GM12875 (cell line): Measurements from ENCODE around the gene CEP131.
A peak's percentile ranks its signal among the peaks of the same experiment; 100 is the strongest.
"Not testable (repeated sequence)": the region's sequence is repeated elsewhere in the genome, so short reads cannot be mapped to it uniquely, and the experiment has no call there.

ENCODE experiments used
- H3K4me3 ChIP-seq: one replicate; pipeline ENCODE4 v1.5.1; 2011; ENCODE audit warnings: low read depth, low read length, control low read depth
- TF ChIP-seq, protein P1 (sequence below): IDR thresholded peaks from 2 replicates; pipeline ENCODE4 v1.5.1; 2011; ENCODE audit warnings: low read depth, mild to moderate bottlenecking, control low read depth, inconsistent platforms, low read length, moderate library complexity, borderline replicate concordance; ENCODE audit not compliant: insufficient read depth

Gene CEP131

DNA sequence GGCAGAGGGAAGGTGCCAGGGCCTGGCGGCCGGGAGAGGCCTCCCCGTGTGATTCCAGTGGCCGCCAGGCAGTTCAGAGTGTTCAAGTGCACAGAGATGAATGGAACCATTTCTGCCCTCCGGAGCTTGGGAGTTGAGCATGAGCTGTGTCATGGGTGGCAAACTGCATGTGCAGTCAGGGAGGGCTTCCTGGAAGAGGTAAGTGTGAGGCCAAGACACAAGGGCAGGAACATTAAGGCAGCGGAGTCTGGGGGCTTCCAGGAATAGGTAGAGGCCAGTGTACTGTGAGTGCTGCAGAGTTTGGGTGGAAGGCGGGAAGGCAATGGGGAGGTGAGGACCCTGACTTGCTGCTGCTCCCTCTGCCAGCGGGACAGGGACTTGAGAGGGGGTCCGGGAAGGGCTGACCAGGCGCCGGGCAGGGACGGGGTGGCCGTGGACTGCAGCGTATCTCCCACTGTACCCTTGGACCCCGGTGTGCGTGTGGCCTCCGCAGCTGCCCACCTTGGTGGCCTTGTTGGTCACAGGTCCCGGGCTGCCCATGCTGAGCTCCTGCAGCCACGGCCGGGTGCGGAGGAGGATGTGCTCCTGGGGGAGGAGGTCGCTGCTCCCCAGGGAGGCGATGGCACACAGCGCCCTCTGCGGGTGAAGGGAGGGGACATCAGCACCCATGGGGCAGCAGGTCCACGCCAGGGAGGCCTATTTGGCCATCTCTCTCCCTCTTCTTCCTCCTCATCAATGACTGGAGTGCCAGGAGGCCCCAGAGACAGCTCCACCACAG is 7.5 kb upstream of the CEP131 start:
- TF ChIP-seq, protein P1, sequence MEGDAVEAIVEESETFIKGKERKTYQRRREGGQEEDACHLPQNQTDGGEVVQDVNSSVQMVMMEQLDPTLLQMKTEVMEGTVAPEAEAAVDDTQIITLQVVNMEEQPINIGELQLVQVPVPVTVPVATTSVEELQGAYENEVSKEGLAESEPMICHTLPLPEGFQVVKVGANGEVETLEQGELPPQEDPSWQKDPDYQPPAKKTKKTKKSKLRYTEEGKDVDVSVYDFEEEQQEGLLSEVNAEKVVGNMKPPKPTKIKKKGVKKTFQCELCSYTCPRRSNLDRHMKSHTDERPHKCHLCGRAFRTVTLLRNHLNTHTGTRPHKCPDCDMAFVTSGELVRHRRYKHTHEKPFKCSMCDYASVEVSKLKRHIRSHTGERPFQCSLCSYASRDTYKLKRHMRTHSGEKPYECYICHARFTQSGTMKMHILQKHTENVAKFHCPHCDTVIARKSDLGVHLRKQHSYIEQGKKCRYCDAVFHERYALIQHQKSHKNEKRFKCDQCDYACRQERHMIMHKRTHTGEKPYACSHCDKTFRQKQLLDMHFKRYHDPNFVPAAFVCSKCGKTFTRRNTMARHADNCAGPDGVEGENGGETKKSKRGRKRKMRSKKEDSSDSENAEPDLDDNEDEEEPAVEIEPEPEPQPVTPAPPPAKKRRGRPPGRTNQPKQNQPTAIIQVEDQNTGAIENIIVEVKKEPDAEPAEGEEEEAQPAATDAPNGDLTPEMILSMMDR: peak; percentile 65
- no peak overlapping the region for H3K4me3 ChIP-seq

DNA sequence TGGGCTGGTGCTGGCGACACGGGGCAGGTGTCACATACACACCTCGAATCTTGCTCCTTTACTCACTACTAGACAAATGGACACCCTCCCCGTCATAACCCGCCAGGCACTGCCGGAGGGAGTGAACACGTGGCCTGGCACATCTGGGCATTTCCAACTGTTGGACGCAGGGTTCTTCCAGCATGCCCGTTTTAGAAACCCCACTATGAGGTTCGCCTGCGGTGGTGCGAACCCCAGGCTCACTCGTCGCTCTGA is 6.8 kb upstream of the CEP131 start:
- H3K4me3 ChIP-seq: no peak overlapping the region
- TF ChIP-seq, protein P1: no peak

DNA sequence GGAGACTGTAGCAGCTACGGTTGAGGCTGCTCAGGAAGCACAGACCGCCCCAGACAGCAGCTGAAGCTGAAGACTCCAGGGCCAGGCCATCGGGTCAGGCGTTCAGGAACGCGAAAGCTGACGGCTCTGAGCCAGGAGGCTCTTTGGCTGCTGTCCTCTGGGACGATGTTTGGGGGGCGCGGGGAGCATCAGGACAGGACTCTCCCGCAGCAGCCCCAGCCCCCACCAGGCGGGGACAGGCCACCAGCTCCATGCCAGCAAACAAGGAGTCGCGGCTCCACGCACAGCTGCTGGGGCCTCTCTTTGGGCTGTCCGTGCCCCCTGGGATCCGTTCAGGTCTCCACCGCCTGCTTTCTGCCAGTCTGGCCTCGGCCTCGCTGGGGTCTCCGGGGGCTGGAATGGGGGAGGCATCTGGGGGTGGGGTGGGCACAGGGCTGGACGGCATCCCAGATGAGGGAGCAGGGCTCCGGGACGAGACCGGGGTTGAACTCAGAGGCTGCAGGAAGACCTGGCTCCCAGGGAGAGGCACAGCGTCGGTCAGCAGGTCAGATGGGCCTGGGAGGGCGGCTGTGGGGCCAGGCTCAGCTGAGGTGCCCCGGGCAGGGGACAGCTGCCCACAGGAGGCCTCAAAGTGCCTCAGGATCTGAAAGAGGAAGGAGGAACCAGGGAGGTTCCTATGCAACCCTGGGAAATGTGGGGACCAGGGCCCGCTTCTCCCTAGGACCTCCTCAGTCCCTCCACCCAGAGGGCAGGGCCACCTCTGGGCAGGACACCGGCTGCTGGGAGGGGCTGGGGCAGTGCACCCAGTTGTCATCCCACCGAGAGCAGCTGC is 6.3 kb upstream of the CEP131 start:
- H3K4me3 ChIP-seq: no peak overlapping the region
- TF ChIP-seq, protein P1: no peak

DNA sequence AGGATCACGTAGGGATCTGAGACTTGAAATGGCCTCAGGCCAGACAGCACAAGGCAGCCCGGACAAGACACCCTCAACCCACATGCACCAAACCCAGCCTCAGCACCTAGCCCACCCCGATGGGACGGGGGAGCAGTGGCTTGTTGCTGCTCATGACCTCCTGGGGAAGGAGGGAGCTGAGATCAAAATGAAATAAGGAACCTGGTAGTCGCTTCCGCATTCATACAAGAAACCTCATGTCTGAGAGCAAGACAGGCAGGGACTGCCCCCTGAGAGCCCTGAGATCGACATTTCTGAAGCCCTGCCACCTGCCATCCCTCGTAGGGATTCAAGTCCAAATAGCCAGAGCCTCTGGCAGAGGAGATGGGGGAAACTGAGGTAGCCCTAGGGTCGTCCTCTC is 5.7 kb upstream of the CEP131 start:
- H3K4me3 ChIP-seq: no peak overlapping the region
- TF ChIP-seq, protein P1: no peak

DNA sequence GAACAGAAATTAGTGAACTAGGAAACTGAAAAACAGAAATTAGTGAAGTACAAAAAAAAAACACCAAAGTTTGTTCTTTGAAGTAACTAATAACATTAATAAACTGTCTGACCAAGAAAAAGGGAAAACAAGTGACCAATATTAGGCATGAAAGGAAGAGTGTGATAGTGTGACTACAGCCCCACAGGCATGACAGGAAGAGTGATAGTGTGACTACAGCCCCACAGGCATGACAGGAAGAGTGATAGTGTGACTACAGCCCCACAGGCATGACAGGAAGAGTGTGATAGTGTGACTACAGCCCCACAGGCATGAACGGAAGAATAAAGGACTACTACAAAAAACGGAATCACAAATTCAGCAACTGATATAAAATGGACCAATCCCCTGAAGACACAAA is 4.9 kb upstream of the CEP131 start:
- H3K4me3 ChIP-seq: not testable (repeated sequence)

DNA sequence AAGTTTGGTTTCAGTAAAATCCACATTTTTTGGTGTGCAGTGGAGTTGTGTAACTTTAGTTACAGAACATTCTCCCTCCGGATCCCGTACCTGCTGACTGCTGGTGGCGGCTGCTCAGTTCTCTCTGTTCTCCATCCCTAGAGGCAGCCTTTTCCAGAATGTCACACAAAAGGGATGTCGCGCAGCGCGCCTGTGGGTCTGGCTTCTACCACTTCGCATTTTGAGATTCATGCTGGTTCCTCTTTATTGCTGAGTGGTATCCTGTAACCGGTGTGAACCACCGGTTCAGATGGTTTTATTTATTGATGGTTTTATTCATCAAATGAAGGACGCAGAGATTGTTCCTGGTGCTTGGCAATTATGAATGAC is 981 bp upstream of the CEP131 start:
- no peak overlapping the region for H3K4me3 ChIP-seq
- TF ChIP-seq, protein P1: no peak

DNA sequence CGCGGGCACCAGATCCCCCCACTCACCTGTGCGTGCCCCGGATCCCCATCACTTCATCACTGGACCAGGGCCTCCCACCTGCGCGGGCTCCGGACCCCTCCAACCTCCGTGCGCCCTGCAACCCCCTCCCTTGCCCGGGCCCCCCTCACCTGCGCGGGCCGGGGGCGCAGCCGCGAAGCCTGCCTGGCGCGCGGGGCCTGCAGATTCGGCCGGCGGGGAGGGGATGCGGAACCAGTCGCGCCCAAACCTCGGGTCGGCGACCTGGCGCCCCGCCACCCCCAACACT is 202 bp downstream of the CEP131 start:
- TF ChIP-seq, protein P1: no peak
- H3K4me3 ChIP-seq: peak overlapping the region; percentile 68
